PC-9 (cell line): ENCODE results near the gene TNFRSF8. TPM values are rescaled to one million over a fixed set of nuclear protein-coding genes. Genes with fewer than 3 reads are reported as not detected.

ENCODE experiments used
- BruUV-seq: library from RNA; stranded (reverse); fragments of 400-500 nt; replicated peaks from 2 replicates; lab custom pipeline; 2021; lab: Mats Ljungman, UMichigan
- CTCF ChIA-PET: fragments of 300-600 bp; sonication (Branson Sonifier 250); formaldehyde crosslinking; loops from one replicate; lab custom pipeline; 2022; ENCODE audit warnings: antibody characterized with exemption; lab: Charles Lee
- POLR2A ChIA-PET: fragments of 300-600 bp; sonication (Branson Sonifier 250); formaldehyde crosslinking; loops from one replicate; lab custom pipeline; 2022; ENCODE audit warnings: antibody characterized with exemption; ENCODE audit not compliant: unreplicated experiment; lab: Charles Lee
- DNase-seq, 2 experiments: peaks; one replicate each; pipeline versions ENCODE4 v3.0.0 to v3.0.0-alpha.2; 2015 to 2022; ENCODE audit warnings: mixed read lengths in 1 of 2
- H2AFZ ChIP-seq: fragments of 200-600 bp; sonication (generic); 2 replicates; pipeline ENCODE4 v1.8.1; 2017; ENCODE audit warnings: antibody characterized with exemption
- H3F3A ChIP-seq: fragments of 200-600 bp; sonication (generic); 2 replicates; pipeline ENCODE4 v1.8.1; 2017; ENCODE audit warnings: antibody characterized with exemption, mild to moderate bottlenecking, low read depth; ENCODE audit not compliant: insufficient read depth
- H3K27ac ChIP-seq: fragments of 200-600 bp; sonication (generic); 2 replicates; pipeline ENCODE4 v1.6.1; 2016; ENCODE audit warnings: mixed run types
- H3K27me3 ChIP-seq: fragments of 200-600 bp; sonication (generic); 2 replicates; pipeline ENCODE4 v1.6.1; 2016; ENCODE audit warnings: low read depth, mixed run types; ENCODE audit not compliant: insufficient read depth
- H3K36me3 ChIP-seq: fragments of 200-600 bp; sonication (generic); 2 replicates; pipeline ENCODE4 v1.6.1; 2016; ENCODE audit warnings: low read depth, mixed run types
- H3K4me1 ChIP-seq: fragments of 200-600 bp; sonication (generic); replicated peaks from 2 replicates; pipeline ENCODE4 v1.6.1; 2016; ENCODE audit warnings: mixed run types; ENCODE audit not compliant: insufficient read depth
- H3K4me2 ChIP-seq: fragments of 200-600 bp; sonication (generic); 2 replicates; pipeline ENCODE4 v1.6.1; 2017; ENCODE audit warnings: mixed run types
- H3K4me3 ChIP-seq: fragments of 200-600 bp; sonication (generic); 2 replicates; pipeline ENCODE4 v1.6.1; 2016; ENCODE audit warnings: mixed run types
- H3K79me2 ChIP-seq: fragments of 200-600 bp; sonication (generic); 2 replicates; pipeline ENCODE4 v1.6.1; 2017; ENCODE audit warnings: low read depth, mixed run types
- H3K9me2 ChIP-seq: fragments of 200-600 bp; sonication (generic); 2 replicates; pipeline ENCODE4 v1.8.1; 2017; ENCODE audit warnings: mild to moderate bottlenecking; ENCODE audit not compliant: insufficient read depth
- H3K9me3 ChIP-seq: fragments of 200-600 bp; sonication (generic); 2 replicates; pipeline ENCODE4 v1.8.1; 2016; ENCODE audit warnings: low read depth; ENCODE audit not compliant: insufficient read depth
- H4K20me1 ChIP-seq: fragments of 200-600 bp; sonication (generic); 2 replicates; pipeline ENCODE4 v1.8.1; 2017; ENCODE audit not compliant: insufficient read depth
- CTCF ChIP-seq: fragments of 200-600 bp; sonication (generic); conservative IDR thresholded peaks from 2 replicates; pipeline ENCODE4 v1.6.1; 2017; ENCODE audit warnings: mixed run types, antibody characterized with exemption, mild to moderate bottlenecking, moderate library complexity
- EZH2 ChIP-seq: fragments of 200-600 bp; sonication (generic); IDR thresholded peaks from 2 replicates; pipeline ENCODE4 v1.8.0; 2017; ENCODE audit warnings: antibody characterized with exemption, low read depth
- intact Hi-C: fragments of 100-400 bp; cut with micrococcal nuclease; formaldehyde crosslinking; loops from one replicate; pipeline ENCODE4 v1.10.0; 2022; ENCODE audit not compliant: unreplicated experiment
- total RNA-seq: library from RNA; stranded (reverse); gene quantifications from 2 replicates; pipeline ENCODE4 v1.2.3, GENCODE V29; 2021

Gene TNFRSF8
- total RNA-seq, 1 experiment from 2014 or later = not detected

GRCh38 chr1:12078938-12079861 lies 16.1 kb downstream of the TNFRSF8 start:
- Histone ChIP-seq H3K4me2 (no peak overlapping the region; the same call in 1 of the 2 replicates), H3K27me3 (peaks cover 18% of the 10 kb centered on the region; the same call in 1 of the 2 replicates), H3K36me3 (no peaks in the 10 kb centered on the region), H4K20me1 (no peaks in the 10 kb centered on the region), H3K4me1 (no peaks in the 10 kb centered on the region), H2AFZ (no peak overlapping the region), H3K79me2 (no peaks in the 10 kb centered on the region), H3F3A (no peaks in the 10 kb centered on the region), H3K27ac (no peak overlapping the region), H3K9me2 (no peaks in the 10 kb centered on the region), H3K9me3 (no peaks in the 10 kb centered on the region), H3K4me3 (no peak overlapping the region)
- intact Hi-C loops = no loop called here
- TF ChIP-seq EZH2 = no peak
- peak; percentile 61 for TF ChIP-seq CTCF
- peak in 1 of 2 experiments; percentile 25 for DNase-seq
- ChIA-PET POLR2A (interaction anchor here (0.6 kb wide), 1 partner anchor 15 kb away, joined by 9 read pairs; no protein-coding TSS in a partner anchor), CTCF (no interaction called here)
- BruUV-seq = no TSS peak

- Histone ChIP-seq H3K27ac (no peak overlapping the region), H3F3A (no peaks in the 10 kb centered on the region), H3K9me2 (no peaks in the 10 kb centered on the region), H3K4me2 (no peak overlapping the region), H4K20me1 (no peaks in the 10 kb centered on the region), H3K36me3 (no peaks in the 10 kb centered on the region), H3K27me3 (peaks cover 18% of the 10 kb centered on the region; the same call in 1 of the 2 replicates), H3K4me1 (no peaks in the 10 kb centered on the region), H2AFZ (no peak overlapping the region), H3K9me3 (no peaks in the 10 kb centered on the region), H3K79me2 (no peaks in the 10 kb centered on the region), H3K4me3 (no peak overlapping the region)
- TF ChIP-seq EZH2 (no peak), CTCF (no peak)
- BruUV-seq = no TSS peak
- POLR2A ChIA-PET = no interaction called here
- CTCF ChIA-PET = interaction anchor here (0.6 kb wide), 1 partner anchor 1670 kb away, joined by 4 read pairs; no protein-coding TSS in a partner anchor
- DNase-seq = no peak
- intact Hi-C loops = no loop called here
Measured at GRCh38 chr1:12080156-12080555, 17.1 kb downstream of the TNFRSF8 start.

GRCh38 chr1:12080773-12081556 lies 17.9 kb downstream of the TNFRSF8 start:
- CTCF ChIA-PET = interaction anchor here (0.6 kb wide), 1 partner anchor 1671 kb away, joined by 4 read pairs; no protein-coding TSS in a partner anchor
- Histone ChIP-seq H3K79me2 (no peaks in the 10 kb centered on the region), H3K9me3 (no peaks in the 10 kb centered on the region), H3K4me2 (no peak overlapping the region), H3K4me3 (no peak overlapping the region), H3K36me3 (no peaks in the 10 kb centered on the region), H3K27me3 (peaks cover 12% of the 10 kb centered on the region; the same call in 1 of the 2 replicates), H2AFZ (no peak overlapping the region), H3K9me2 (no peaks in the 10 kb centered on the region), H3F3A (no peaks in the 10 kb centered on the region), H3K4me1 (no peaks in the 10 kb centered on the region), H3K27ac (no peak overlapping the region), H4K20me1 (no peaks in the 10 kb centered on the region)
- TF ChIP-seq EZH2 (no peak), CTCF (no peak)
- POLR2A ChIA-PET = no interaction called here
- no TSS peak for BruUV-seq
- DNase-seq = no peak
- intact Hi-C loops = no loop called here
